H1 (cell line): ENCODE results near the gene KLHDC1. TPM values are rescaled to one million over a fixed set of nuclear protein-coding genes. Genes with fewer than 3 reads are reported as not detected.

ENCODE experiments used
- CTCF ChIA-PET: fragments of 300-600 bp; sonication (Branson Sonifier 250); formaldehyde crosslinking; loops from one replicate; lab custom pipeline; 2021; ENCODE audit not compliant: partially characterized antibody; lab: Charles Lee
- POLR2A ChIA-PET: fragments of 300-600 bp; sonication (Branson Sonifier 250); formaldehyde crosslinking; loops from one replicate; lab custom pipeline; 2021; ENCODE audit warnings: inconsistent platforms; ENCODE audit not compliant: partially characterized antibody; lab: Charles Lee
- DNase-seq, 2 experiments: peaks; one replicate each; pipeline versions ENCODE4 v3.0.0 to v3.0.0-alpha.2; 2010 to 2022; ENCODE audit warnings: low spot score in 2 of 2, low read depth in 1 of 2, mixed read lengths in 1 of 2
- FAIRE-seq: peaks from 2 replicates; lab custom pipeline; 2011; peaks lifted over from hg19 to GRCh38; lab: Jason Lieb, UNC
- H2AFZ ChIP-seq: 2 replicates; pipeline ENCODE4 v1.8.1; 2012; ENCODE audit warnings: low read length, inconsistent platforms
- H2AK5ac ChIP-seq: 2 replicates; pipeline ENCODE4 v1.6.1; 2013; ENCODE audit warnings: low read depth, low read length
- H2BK120ac ChIP-seq: replicated peaks from 2 replicates; pipeline ENCODE3; 2013; ENCODE audit warnings: low read depth, low read length, inconsistent platforms
- H2BK12ac ChIP-seq: 2 replicates; pipeline ENCODE4 v1.6.1; 2013; ENCODE audit warnings: low read depth, low read length
- H2BK15ac ChIP-seq: 2 replicates; pipeline ENCODE4 v1.6.1; 2013; ENCODE audit warnings: low read length
- H2BK20ac ChIP-seq: 2 replicates; pipeline ENCODE4 v1.6.1; 2013; ENCODE audit warnings: low read length
- H2BK5ac ChIP-seq: 2 replicates; pipeline ENCODE4 v1.6.1; 2013; ENCODE audit warnings: low read depth, low read length
- H3K14ac ChIP-seq: 2 replicates; pipeline ENCODE4 v1.6.1; 2013; ENCODE audit warnings: inconsistent platforms; ENCODE audit not compliant: insufficient read length
- H3K18ac ChIP-seq: 2 replicates; pipeline ENCODE4 v1.6.1; 2013; ENCODE audit warnings: low read length; ENCODE audit errors: extremely low read depth
- H3K23ac ChIP-seq: 2 replicates; pipeline ENCODE4 v1.6.1; 2013; ENCODE audit warnings: inconsistent platforms; ENCODE audit not compliant: insufficient read length
- H3K23me2 ChIP-seq: 2 replicates; pipeline ENCODE4 v1.6.1; 2013; ENCODE audit warnings: low read depth, low read length
- H3K27ac ChIP-seq: 2 replicates; pipeline ENCODE4 v1.6.1; 2011; ENCODE audit warnings: low read depth, low read length, inconsistent platforms
- H3K27me3 ChIP-seq, 4 experiments: replicated peaks in 1 of 4; 1 replicate in 1 of 4; 2 replicates in 3 of 4; pipeline versions ENCODE4 v1.6.1 to v1.8.1; 2011 to 2013; ENCODE audit warnings: low read length in 3 of 4, mild to moderate bottlenecking in 3 of 4, inconsistent platforms in 2 of 4, mixed read lengths in 2 of 4, moderate library complexity in 1 of 4; ENCODE audit not compliant: control insufficient read depth in 3 of 4, insufficient read depth in 3 of 4; ENCODE audit errors: extremely low read depth in 1 of 4
- H3K36me3 ChIP-seq, 4 experiments: 2 replicates each; pipeline versions ENCODE4 v1.6.1 to v1.8.1; 2011 to 2013; ENCODE audit warnings: mild to moderate bottlenecking in 4 of 4, low read length in 3 of 4, moderate library complexity in 2 of 4, control low read depth in 1 of 4, inconsistent platforms in 1 of 4; ENCODE audit not compliant: insufficient read depth in 4 of 4, control insufficient read depth in 2 of 4
- H3K4ac ChIP-seq: replicated peaks from 2 replicates; pipeline ENCODE3; 2013; ENCODE audit warnings: low read length, low read depth, mixed read lengths, inconsistent platforms; ENCODE audit not compliant: insufficient read length
- H3K4me1 ChIP-seq, 4 experiments: replicated peaks in 1 of 4; 1 replicate in 1 of 4; 2 replicates in 3 of 4; pipeline versions ENCODE4 v1.6.1 to v1.8.1; 2011 to 2013; ENCODE audit warnings: low read length in 3 of 4, inconsistent platforms in 2 of 4, mixed read lengths in 1 of 4; ENCODE audit not compliant: insufficient read depth in 4 of 4, control insufficient read depth in 3 of 4
- H3K4me2 ChIP-seq, 2 experiments: 2 replicates each; pipeline versions ENCODE4 v1.6.1 to v1.8.1; 2011 to 2013; ENCODE audit warnings: low read depth in 2 of 2, low read length in 2 of 2, control low read depth in 1 of 2, inconsistent platforms in 1 of 2, mild to moderate bottlenecking in 1 of 2; ENCODE audit not compliant: insufficient read depth in 1 of 2
- H3K4me3 ChIP-seq, 4 experiments: fragments of 200-600, 300-600 bp in 1 of 4; sonication (generic), shearing (Covaris generic), sonication (Bioruptor Twin) in 1 of 4; 2 replicates each; pipeline versions ENCODE4 v1.5.1 to v1.8.1; 2011 to 2016; ENCODE audit warnings: low read length in 4 of 4, low read depth in 3 of 4, control low read depth in 2 of 4, inconsistent platforms in 2 of 4, mild to moderate bottlenecking in 2 of 4, mixed read lengths in 1 of 4, moderate library complexity in 1 of 4; ENCODE audit not compliant: insufficient read depth in 2 of 4; ENCODE audit errors: extremely low read depth in 1 of 4
- H3K56ac ChIP-seq: replicated peaks from 2 replicates; pipeline ENCODE3; 2013; ENCODE audit warnings: low read depth, mild to moderate bottlenecking, mixed read lengths, low read length, inconsistent platforms; ENCODE audit not compliant: insufficient read length
- H3K79me1 ChIP-seq: 2 replicates; pipeline ENCODE4 v1.6.1; 2013; ENCODE audit warnings: low read depth, low read length, control low read depth
- H3K79me2 ChIP-seq, 2 experiments: 2 replicates each; pipeline versions ENCODE4 v1.6.1 to v1.8.1; 2012 to 2013; ENCODE audit warnings: low read length in 2 of 2, mild to moderate bottlenecking in 2 of 2, inconsistent platforms in 1 of 2; ENCODE audit not compliant: insufficient read depth in 2 of 2, control insufficient read depth in 1 of 2
- H3K9ac ChIP-seq, 4 experiments: replicated peaks in 1 of 4; 1 replicate in 1 of 4; 2 replicates in 3 of 4; pipeline versions ENCODE4 v1.6.1 to v1.8.1; 2011 to 2013; ENCODE audit warnings: low read depth in 3 of 4, low read length in 3 of 4, control low read depth in 2 of 4, mild to moderate bottlenecking in 2 of 4, moderate library complexity in 2 of 4, inconsistent platforms in 1 of 4; ENCODE audit errors: extremely low read depth in 1 of 4
- H3K9me3 ChIP-seq, 2 experiments: 2 replicates each; pipeline versions ENCODE4 v1.6.1 to v1.8.1; 2012 to 2013; ENCODE audit warnings: mild to moderate bottlenecking in 2 of 2, moderate library complexity in 2 of 2, control low read depth in 1 of 2, inconsistent platforms in 1 of 2, low read depth in 1 of 2, low read length in 1 of 2, mixed read lengths in 1 of 2; ENCODE audit not compliant: insufficient read depth in 2 of 2
- H4K20me1 ChIP-seq, 2 experiments: replicated peaks in 1 of 2; 2 replicates each; pipeline versions ENCODE3 to v1.8.1; 2011 to 2013; ENCODE audit warnings: inconsistent platforms in 2 of 2, low read length in 2 of 2, mild to moderate bottlenecking in 1 of 2; ENCODE audit not compliant: insufficient read depth in 2 of 2, control insufficient read depth in 1 of 2
- H4K5ac ChIP-seq: 2 replicates; pipeline ENCODE4 v1.6.1; 2013; ENCODE audit warnings: low read length, low read depth, mixed read lengths, inconsistent platforms; ENCODE audit not compliant: insufficient read length
- H4K8ac ChIP-seq: 2 replicates; pipeline ENCODE4 v1.8.0; 2013; ENCODE audit warnings: mild to moderate bottlenecking, moderate library complexity, low read length, inconsistent platforms; ENCODE audit not compliant: insufficient read depth; ENCODE audit errors: extremely low read depth
- H4K91ac ChIP-seq: replicated peaks from 2 replicates; pipeline ENCODE3; 2013; ENCODE audit warnings: low read length, mixed read lengths, inconsistent platforms; ENCODE audit not compliant: insufficient read length
- BACH1 ChIP-seq: IDR thresholded peaks from 2 replicates; pipeline ENCODE4 v1.6.1; 2012; ENCODE audit warnings: low read length, improper control_type of control experiment
- BCL11A ChIP-seq, 2 experiments: IDR thresholded peaks; one replicate each; pipeline ENCODE4 v1.6.1; 2011; ENCODE audit warnings: low read depth in 2 of 2, low read length in 2 of 2, mild to moderate bottlenecking in 2 of 2
- EP300 ChIP-seq, 2 experiments: IDR thresholded peaks; 1 replicate in 1 of 2; 2 replicates in 1 of 2; pipeline ENCODE4 v1.6.1; 2011 to 2012; ENCODE audit warnings: low read depth in 2 of 2, low read length in 2 of 2, mild to moderate bottlenecking in 2 of 2, borderline replicate concordance in 1 of 2, inconsistent platforms in 1 of 2, moderate library complexity in 1 of 2
- HDAC2 ChIP-seq, 2 experiments: fragments of 300-600 bp in 1 of 2; sonication (generic) in 1 of 2; IDR thresholded peaks; 2 replicates each; pipeline ENCODE4 v1.6.1; 2011 to 2012; ENCODE audit warnings: low read depth in 2 of 2, low read length in 2 of 2, mild to moderate bottlenecking in 2 of 2, moderate library complexity in 2 of 2, borderline replicate concordance in 1 of 2, inconsistent platforms in 1 of 2
- MAFK ChIP-seq: IDR thresholded peaks from 2 replicates; pipeline ENCODE4 v1.6.1; 2012; ENCODE audit warnings: low read depth, mild to moderate bottlenecking, improper control_type of control experiment, low read length
- RXRA ChIP-seq: IDR thresholded peaks from 2 replicates; pipeline ENCODE4 v1.6.1; 2011; ENCODE audit warnings: low read depth, mild to moderate bottlenecking, low read length, moderate library complexity; ENCODE audit not compliant: insufficient read depth
- SIX5 ChIP-seq: IDR thresholded peaks from 2 replicates; pipeline ENCODE4 v1.6.1; 2011; ENCODE audit warnings: mild to moderate bottlenecking, low read depth, low read length
- TBP ChIP-seq: IDR thresholded peaks from 2 replicates; pipeline ENCODE4 v1.6.1; 2011; ENCODE audit warnings: low read depth, low read length, improper control_type of control experiment
- polyA plus RNA-seq, 7 experiments: library from polyadenylated mRNA; depleted of rRNA in 3 of 7; stranded (reverse) in 5 of 7; unstranded in 2 of 7; fragments of >200 nt in 5 of 7; fragments of 200-250 nt in 2 of 7; gene quantifications; 1 replicate in 5 of 7; 2 replicates in 1 of 7; 4 replicates in 1 of 7; pipeline versions ENCODE4 v1.2.1 to v1.2.3, GENCODE V29; 2011 to 2013; ENCODE audit warnings: missing spikeins in 2 of 7, mixed read lengths in 2 of 7
- total RNA-seq: library from RNA; stranded (reverse); fragmentation: NEBNext Ultra II Directional; extraction: Animal tissue kit (Norgen Biotek cat#: 25700); gene quantifications from 2 replicates; pipeline ENCODE4 v1.2.1, GENCODE V29; 2021

Gene KLHDC1
- total and polyA plus RNA-seq, 2 of the 8 experiments (the other 6 are each of a cell fraction or from before 2014, with no cell fraction given): 0.08 TPM; not detected in 1

DNA sequence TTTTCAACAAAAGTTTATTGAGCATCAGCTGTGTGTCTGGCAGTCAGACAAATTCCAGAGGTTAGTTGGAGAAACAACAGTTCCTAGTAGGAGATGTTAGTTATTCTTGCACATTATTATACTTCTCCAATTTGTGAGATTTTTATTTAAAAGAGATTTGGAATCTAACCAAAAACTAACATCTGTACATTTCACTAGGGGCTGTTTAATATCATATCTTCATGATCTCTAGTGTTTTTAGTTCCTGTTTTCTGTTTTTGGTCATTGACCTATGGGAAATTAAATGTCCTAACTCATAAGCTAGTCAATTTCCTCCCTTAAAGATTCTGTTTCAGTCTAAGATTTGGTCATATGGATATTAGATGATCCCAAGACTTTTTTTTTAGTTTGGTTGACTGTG is 40.9 kb downstream of the KLHDC1 start:
- POLR2A ChIA-PET: no interaction called here
- FAIRE-seq: no peak

More for the DNA sequence above, 40.9 kb downstream of the KLHDC1 start:
- no peaks in the 10 kb centered on the region for H3K4me1 ChIP-seq
- no peaks in the 10 kb centered on the region for H3K36me3 ChIP-seq
- no peak overlapping the region for H4K5ac ChIP-seq
- CTCF ChIA-PET: no interaction called here
- no peak overlapping the region for H3K9ac ChIP-seq
- TF ChIP-seq BCL11A (IDR thresholded peaks at IDR 0.05; ENCODE audit: low read depth in 2 of 2, low read length in 2 of 2): no peak
- no peak for TF ChIP-seq EP300 (IDR thresholded peaks at IDR 0.05; ENCODE audit: borderline replicate concordance in 1 of 2, low read depth in 2 of 2, low read length in 2 of 2)
- TF ChIP-seq SIX5: no peak
- TF ChIP-seq TBP: no peak
- no peak for TF ChIP-seq MAFK
- no peak for TF ChIP-seq RXRA
- TF ChIP-seq HDAC2 (IDR thresholded peaks at IDR 0.05; ENCODE audit: borderline replicate concordance in 1 of 2, low read depth in 2 of 2, low read length in 2 of 2): no peak
- no peak for TF ChIP-seq BACH1
- no peak overlapping the region for H3K14ac ChIP-seq
- H3K27me3 ChIP-seq: no peaks in the 10 kb centered on the region
- H2AFZ ChIP-seq: no peak overlapping the region
- H3K4me3 ChIP-seq: no peak overlapping the region
- H3K9me3 ChIP-seq: no peaks in the 10 kb centered on the region
- no peak overlapping the region for H3K18ac ChIP-seq
- no peak overlapping the region for H3K27ac ChIP-seq
- no peak overlapping the region for H2BK15ac ChIP-seq
- H3K23ac ChIP-seq: no peak overlapping the region
- H4K8ac ChIP-seq: no peak overlapping the region
- H3K4ac ChIP-seq: no peak overlapping the region
- no peak for DNase-seq
- H3K79me2 ChIP-seq: no peaks in the 10 kb centered on the region
- no peak overlapping the region for H2BK12ac ChIP-seq
- no peaks in the 10 kb centered on the region for H4K20me1 ChIP-seq
- H2BK120ac ChIP-seq: no peak overlapping the region
- no peak overlapping the region for H2BK5ac ChIP-seq
- no peak overlapping the region for H4K91ac ChIP-seq
- H3K56ac ChIP-seq: no peak overlapping the region
- H2AK5ac ChIP-seq: no peak overlapping the region
- no peak overlapping the region for H2BK20ac ChIP-seq
- no peaks in the 10 kb centered on the region for H3K23me2 ChIP-seq
- no peak overlapping the region for H3K4me2 ChIP-seq
- no peaks in the 10 kb centered on the region; the same call in 1 of the 2 replicates for H3K79me1 ChIP-seq
